Fibroblast of skin of right quadriceps (primary cell): Measurements from ENCODE around the gene MSMB.
"Not testable (repeated sequence)": the region's sequence is repeated elsewhere in the genome, so short reads cannot be mapped to it uniquely, and the experiment has no call there.

Experiments used
- DNase-seq: peaks from one replicate; pipeline ENCODE4 v3.0.0-alpha.2; 2013

MSMB gene

GRCh38 chr10:46069771-46070463 lies 23.8 kb upstream of the MSMB start:
- DNase-seq = no peak

- no peak for DNase-seq
These were observed 22.8 kb upstream of the MSMB start for GRCh38 chr10:46068905-46069304.

GRCh38 chr10:46068117-46068516 lies 22.0 kb upstream of the MSMB start:
- DNase-seq = no peak

GRCh38 chr10:46064269-46064817 lies 18.3 kb upstream of the MSMB start:
- DNase-seq = no peak

GRCh38 chr10:46062723-46063428 lies 16.8 kb upstream of the MSMB start:
- no peak for DNase-seq

GRCh38 chr10:46060706-46061105 lies 14.6 kb upstream of the MSMB start:
- no peak for DNase-seq

- DNase-seq = not testable (repeated sequence)
These were observed 11.9 kb upstream of the MSMB start for GRCh38 chr10:46057927-46058326.

- no peak for DNase-seq
These were observed 11.0 kb upstream of the MSMB start for GRCh38 chr10:46057038-46057437.

- no peak for DNase-seq
These were observed 9.7 kb upstream of the MSMB start for GRCh38 chr10:46055771-46056170.

- no peak for DNase-seq
These were observed 7.7 kb upstream of the MSMB start for GRCh38 chr10:46053534-46054434.

- DNase-seq = no peak
These were observed 6.8 kb upstream of the MSMB start for GRCh38 chr10:46052791-46053375.

GRCh38 chr10:46052057-46052790 lies 6.2 kb upstream of the MSMB start:
- DNase-seq = no peak

- no peak for DNase-seq
These were observed 5.0 kb upstream of the MSMB start for GRCh38 chr10:46050941-46051623.

GRCh38 chr10:46049497-46049831 lies 3.4 kb upstream of the MSMB start:
- not testable (repeated sequence) for DNase-seq

- no peak for DNase-seq
These were observed 2.1 kb upstream of the MSMB start for GRCh38 chr10:46048152-46048551.

GRCh38 chr10:46042527-46042926 lies 3.5 kb downstream of the MSMB start:
- no peak for DNase-seq

GRCh38 chr10:46040004-46040403 lies 6.1 kb downstream of the MSMB start:
- no peak for DNase-seq

- DNase-seq = no peak
These were observed 8.8 kb downstream of the MSMB start for GRCh38 chr10:46037107-46037825.

- no peak for DNase-seq
These were observed 9.9 kb downstream of the MSMB start for GRCh38 chr10:46035923-46036849.

- DNase-seq = peak; percentile 76
These were observed 12.5 kb downstream of the MSMB start for GRCh38 chr10:46033602-46034011.
